Measurements from ENCODE around the gene PGM5.
"Not testable (repeated sequence)": the region's sequence is repeated elsewhere in the genome, so short reads cannot be mapped to it uniquely, and the experiment has no call there.

GRCh38 chr9:68307654-68308053 lies 48.8 kb upstream of the PGM5 start:
- TF ChIP-seq EZH2 (IDR thresholded peaks at IDR 0.05; ENCODE audit: insufficient read depth, poor library complexity, severe bottlenecking); EZH2phosphoT487 (IDR thresholded peaks at IDR 0.05; ENCODE audit: insufficient read depth, low read depth): not testable (repeated sequence)
